ENCODE data around the gene RNF112. TPM values are rescaled to one million over a fixed set of nuclear protein-coding genes. Genes with fewer than 3 reads are reported as not detected.
"Not testable (repeated sequence)": the region's sequence is repeated elsewhere in the genome, so short reads cannot be mapped to it uniquely, and the experiment has no call there.

Gene RNF112
- total RNA-seq, 1 donor from 2014 or later = 0.31 TPM

GRCh38 chr17:19426631-19427030 lies 15.6 kb downstream of the RNF112 start:
- no peak overlapping the region for H3K4me3 Mint-ChIP-seq (ENCODE audit: unreplicated experiment)
- no peaks in the 10 kb centered on the region for H3K36me3 Mint-ChIP-seq (ENCODE audit: low read depth, unreplicated experiment)
- H3K27ac Mint-ChIP-seq (ENCODE audit: unreplicated experiment) = no peak overlapping the region
- H3K9me3 Mint-ChIP-seq (ENCODE audit: unreplicated experiment) = no peaks in the 10 kb centered on the region
- TF ChIP-seq CTCF (IDR thresholded peaks at IDR 0.05; ENCODE audit: unreplicated experiment) = no peak
- H3K4me1 Mint-ChIP-seq (ENCODE audit: unreplicated experiment) = no peaks in the 10 kb centered on the region
- DNase-seq (ENCODE audit: low spot score) = no peak
- H3K27me3 Mint-ChIP-seq (ENCODE audit: unreplicated experiment) = peaks cover 4% of the 10 kb centered on the region

GRCh38 chr17:19431691-19432090 lies 20.7 kb downstream of the RNF112 start:
- no peak for DNase-seq (ENCODE audit: low spot score)
- Mint-ChIP-seq H3K9me3 (ENCODE audit: unreplicated experiment) (no peaks in the 10 kb centered on the region), H3K27me3 (ENCODE audit: unreplicated experiment) (peaks cover 2% of the 10 kb centered on the region), H3K4me1 (ENCODE audit: unreplicated experiment) (peaks cover 7% of the 10 kb centered on the region), H3K36me3 (ENCODE audit: low read depth, unreplicated experiment) (no peaks in the 10 kb centered on the region), H3K4me3 (ENCODE audit: unreplicated experiment) (no peak overlapping the region), H3K27ac (ENCODE audit: unreplicated experiment) (no peak overlapping the region)
- TF ChIP-seq CTCF (IDR thresholded peaks at IDR 0.05; ENCODE audit: unreplicated experiment) = no peak

- Mint-ChIP-seq H3K4me3 (ENCODE audit: unreplicated experiment) (no peak overlapping the region), H3K4me1 (ENCODE audit: unreplicated experiment) (peaks cover 10% of the 10 kb centered on the region), H3K9me3 (ENCODE audit: unreplicated experiment) (no peaks in the 10 kb centered on the region), H3K36me3 (ENCODE audit: low read depth, unreplicated experiment) (no peaks in the 10 kb centered on the region), H3K27me3 (ENCODE audit: unreplicated experiment) (peaks cover 2% of the 10 kb centered on the region), H3K27ac (ENCODE audit: unreplicated experiment) (no peak overlapping the region)
- TF ChIP-seq CTCF (IDR thresholded peaks at IDR 0.05; ENCODE audit: unreplicated experiment) = no peak
- no peak for DNase-seq (ENCODE audit: low spot score)
These were observed 22.2 kb downstream of the RNF112 start for GRCh38 chr17:19433255-19433654.

GRCh38 chr17:19433727-19434340 lies 22.8 kb downstream of the RNF112 start:
- Mint-ChIP-seq H3K9me3 (ENCODE audit: unreplicated experiment) (no peaks in the 10 kb centered on the region), H3K4me3 (ENCODE audit: unreplicated experiment) (no peak overlapping the region), H3K27ac (ENCODE audit: unreplicated experiment) (no peak overlapping the region), H3K27me3 (ENCODE audit: unreplicated experiment) (peaks cover 2% of the 10 kb centered on the region), H3K4me1 (ENCODE audit: unreplicated experiment) (peaks cover 11% of the 10 kb centered on the region), H3K36me3 (ENCODE audit: low read depth, unreplicated experiment) (no peaks in the 10 kb centered on the region)
- no peak for DNase-seq (ENCODE audit: low spot score)
- TF ChIP-seq CTCF (IDR thresholded peaks at IDR 0.05; ENCODE audit: unreplicated experiment) = no peak

- Mint-ChIP-seq H3K36me3 (ENCODE audit: low read depth, unreplicated experiment) (peaks cover 15% of the 10 kb centered on the region), H3K9me3 (ENCODE audit: unreplicated experiment) (peaks cover 14% of the 10 kb centered on the region), H3K27ac (ENCODE audit: unreplicated experiment) (no peak overlapping the region), H3K27me3 (ENCODE audit: unreplicated experiment) (no peaks in the 10 kb centered on the region), H3K4me1 (ENCODE audit: unreplicated experiment) (peaks cover 9% of the 10 kb centered on the region), H3K4me3 (ENCODE audit: unreplicated experiment) (no peak overlapping the region)
- TF ChIP-seq CTCF (IDR thresholded peaks at IDR 0.05; ENCODE audit: unreplicated experiment) = no peak
- DNase-seq (ENCODE audit: low spot score) = no peak
These were observed 29.4 kb downstream of the RNF112 start for GRCh38 chr17:19440421-19440820.

- H3K36me3 Mint-ChIP-seq (ENCODE audit: low read depth, unreplicated experiment) = peaks cover 15% of the 10 kb centered on the region
- not testable (repeated sequence) for H3K4me1 Mint-ChIP-seq (ENCODE audit: unreplicated experiment)
These were observed 30.3 kb downstream of the RNF112 start for GRCh38 chr17:19441288-19441687.

More at GRCh38 chr17:19441288-19441687, 30.3 kb downstream of the RNF112 start:
- not testable (repeated sequence) for H3K27me3 Mint-ChIP-seq (ENCODE audit: unreplicated experiment); H3K4me3 Mint-ChIP-seq (ENCODE audit: unreplicated experiment); H3K27ac Mint-ChIP-seq (ENCODE audit: unreplicated experiment); DNase-seq (ENCODE audit: low spot score)
- H3K9me3 Mint-ChIP-seq (ENCODE audit: unreplicated experiment) = peaks cover 14% of the 10 kb centered on the region
